CD14-positive monocyte (primary cell): ENCODE measurements around the gene TMEM53. TPM values are rescaled to one million over a fixed set of nuclear protein-coding genes. Genes with fewer than 3 reads are reported as not detected.

ENCODE experiments used
- DNase-seq, 3 donors: peaks; one replicate each; pipeline ENCODE4 v3.0.0-alpha.2; 2011 to 2022
- H2AFZ ChIP-seq: 2 replicates; pipeline ENCODE4 v1.6.0; 2012; ENCODE audit warnings: mild to moderate bottlenecking, low read depth, low read length, inconsistent platforms; ENCODE audit not compliant: insufficient read depth, poor library complexity, severe bottlenecking
- H3K27ac ChIP-seq, 2 donors: 1 replicate in 1 of 2; 2 replicates in 1 of 2; pipeline ENCODE4 v1.5.1; 2012 to 2013; ENCODE audit warnings: low read length in 2 of 2, control low read depth in 1 of 2, inconsistent platforms in 1 of 2, low read depth in 1 of 2, mild to moderate bottlenecking in 1 of 2
- H3K27me3 ChIP-seq, 2 donors: one replicate each; pipeline versions ENCODE4 v1.6.0 to v1.6.1; 2011 to 2013; ENCODE audit warnings: low read length in 2 of 2; ENCODE audit not compliant: control insufficient read depth in 2 of 2, insufficient read depth in 2 of 2
- H3K36me3 ChIP-seq, 2 donors: replicated peaks in 1 of 2; 1 replicate in 1 of 2; 2 replicates in 1 of 2; pipeline versions ENCODE4 v1.5.1 to v1.6.1; 2012 to 2013; ENCODE audit warnings: low read length in 2 of 2, control low read depth in 1 of 2, inconsistent platforms in 1 of 2, mild to moderate bottlenecking in 1 of 2; ENCODE audit not compliant: insufficient read depth in 2 of 2, control insufficient read depth in 1 of 2
- H3K4me1 ChIP-seq, 2 donors: 1 replicate in 1 of 2; 2 replicates in 1 of 2; pipeline versions ENCODE4 v1.5.1 to v1.6.1; 2012 to 2013; ENCODE audit warnings: low read length in 2 of 2, control low read depth in 1 of 2, inconsistent platforms in 1 of 2, mild to moderate bottlenecking in 1 of 2, moderate library complexity in 1 of 2; ENCODE audit not compliant: insufficient read depth in 2 of 2, control insufficient read depth in 1 of 2
- H3K4me2 ChIP-seq: replicated peaks from 2 replicates; pipeline ENCODE3; 2012; ENCODE audit warnings: low read length, moderate library complexity, mild to moderate bottlenecking; ENCODE audit not compliant: poor library complexity, severe bottlenecking; ENCODE audit errors: extremely low read depth
- H3K4me3 ChIP-seq, 3 experiments: fragments of 200-600 bp in 1 of 3; sonication (generic) in 1 of 3; replicated peaks in 1 of 3; 1 replicate in 2 of 3; 2 replicates in 1 of 3; pipeline ENCODE4 v1.5.1; 2011 to 2013; ENCODE audit warnings: low read length in 3 of 3, mild to moderate bottlenecking in 3 of 3, control low read depth in 2 of 3, low read depth in 2 of 3, inconsistent platforms in 1 of 3, moderate library complexity in 1 of 3
- H3K79me2 ChIP-seq: 2 replicates; pipeline ENCODE4 v1.6.0; 2012; ENCODE audit warnings: mild to moderate bottlenecking, control low read depth, inconsistent platforms, low read length, moderate library complexity; ENCODE audit not compliant: insufficient read depth
- H3K9ac ChIP-seq: 2 replicates; pipeline ENCODE4 v1.6.0; 2017; ENCODE audit warnings: low read length, mild to moderate bottlenecking; ENCODE audit not compliant: insufficient read depth, poor library complexity, severe bottlenecking
- H3K9me3 ChIP-seq, 2 donors: replicated peaks in 1 of 2; 1 replicate in 1 of 2; 2 replicates in 1 of 2; pipeline versions ENCODE4 v1.5.1 to v1.6.1; 2012 to 2013; ENCODE audit warnings: low read length in 2 of 2, control low read depth in 1 of 2; ENCODE audit not compliant: control insufficient read depth in 1 of 2, insufficient read depth in 1 of 2
- H4K20me1 ChIP-seq: 2 replicates; pipeline ENCODE4 v1.6.0; 2012; ENCODE audit warnings: mild to moderate bottlenecking, low read length, control low read depth, moderate library complexity; ENCODE audit not compliant: insufficient read depth
- H3K27ac Mint-ChIP-seq, 7 donors: one replicate each; pipeline ENCODE4 v1.8.0; 2020; ENCODE audit warnings: mild to moderate bottlenecking in 7 of 7, mixed read lengths in 7 of 7, moderate library complexity in 6 of 7, inconsistent platforms in 2 of 7
- H3K27me3 Mint-ChIP-seq, 3 donors: one replicate each; pipeline ENCODE4 v1.8.0; 2021 to 2022; ENCODE audit warnings: low read depth in 3 of 3, mild to moderate bottlenecking in 3 of 3, mixed read lengths in 3 of 3, moderate library complexity in 3 of 3, inconsistent platforms in 1 of 3
- H3K36me3 Mint-ChIP-seq, 2 donors: one replicate each; pipeline ENCODE4 v1.8.0; 2020; ENCODE audit warnings: mixed read lengths in 2 of 2, inconsistent platforms in 1 of 2, mild to moderate bottlenecking in 1 of 2
- H3K4me1 Mint-ChIP-seq: one replicate; pipeline ENCODE4 v1.8.0; 2020; ENCODE audit warnings: mild to moderate bottlenecking, mixed read lengths
- H3K4me3 Mint-ChIP-seq, 2 donors: one replicate each; pipeline ENCODE4 v1.8.0; 2020; ENCODE audit warnings: mild to moderate bottlenecking in 2 of 2, mixed read lengths in 2 of 2, moderate library complexity in 1 of 2
- H3K9me3 Mint-ChIP-seq, 7 donors: one replicate each; pipeline ENCODE4 v1.8.0; 2020 to 2022; ENCODE audit warnings: mixed read lengths in 7 of 7, mild to moderate bottlenecking in 6 of 7, moderate library complexity in 6 of 7, inconsistent platforms in 2 of 7
- CTCF ChIP-seq: fragments of 200-600 bp; IDR thresholded peaks from one replicate; pipeline ENCODE4 v1.8.0; 2022; ENCODE audit warnings: antibody characterized with exemption, mild to moderate bottlenecking
- WGBS: methylation state at CpG from one replicate; pipeline ENCODE4 v1.1.5; 2013; ENCODE audit warnings: missing lambda C conversion rate; ENCODE audit not compliant: insufficient coverage; 5-methylcytosine and 5-hydroxymethylcytosine counted together
- intact Hi-C, 2 donors: fragments of 100-400 bp; cut with micrococcal nuclease; formaldehyde crosslinking; loops; one replicate each; pipeline versions ENCODE4 v1.15.0 to v1.15.1; 2023
- polyA plus RNA-seq, 3 donors: library from polyadenylated mRNA; depleted of rRNA in 1 of 3; unstranded in 2 of 3; stranded (reverse) in 1 of 3; fragments of 300-500 nt in 2 of 3; fragments of >200 nt in 1 of 3; fragmentation: Illumina TruSeq in 2 of 3; gene quantifications; 1 replicate in 2 of 3; 2 replicates in 1 of 3; pipeline ENCODE4 v1.2.3, GENCODE V29; 2012 to 2021

The TMEM53 gene
- polyA plus RNA-seq, 3 donors, result 4.8 to 8.8 (median 8.6) TPM

GRCh38 chr1:44655609-44656008 lies 18.7 kb downstream of the TMEM53 start:
- Histone ChIP-seq H3K36me3 (peaks cover 12 to 28% of the 10 kb centered on the region in 2 donors), H3K4me3 (no peak overlapping the region), H3K4me2 (no peak overlapping the region), H4K20me1 (peaks cover 27% of the 10 kb centered on the region), H3K27ac (no peak overlapping the region), H3K27me3 (no peaks in the 10 kb centered on the region), H3K79me2 (no peaks in the 10 kb centered on the region), H3K9me3 (no peaks in the 10 kb centered on the region), H2AFZ (no peak overlapping the region), H3K9ac (no peak overlapping the region), H3K4me1 (no peaks in the 10 kb centered on the region)
- intact Hi-C loops, result loop anchor here in 1 of 2 donors (5.0 kb wide), 1 partner anchor 52 kb away; no protein-coding TSS in a partner anchor
- Mint-ChIP-seq H3K36me3 (peaks cover 40 to 42% of the 10 kb centered on the region in 2 donors), H3K4me3 (no peak overlapping the region), H3K27ac (peak overlapping the region in 3 of 7 donors; percentile 33 to 69 (median 50)), H3K4me1 (peaks cover 2% of the 10 kb centered on the region), H3K27me3 (peaks cover 0 to 3% (median 0%) of the 10 kb centered on the region in 3 donors), H3K9me3 (no peaks in the 10 kb centered on the region)
- peak; percentile 23 to 46 (median 41) for DNase-seq
- peak; percentile 89 for TF ChIP-seq CTCF
- WGBS, result 83% methylated on average over 5 of the region's 5 CpGs

- Mint-ChIP-seq H3K27ac (peak overlapping the region in 1 of 7 donors; percentile 22), H3K4me3 (no peak overlapping the region), H3K4me1 (peaks cover 2% of the 10 kb centered on the region), H3K36me3 (peaks cover 49% of the 10 kb centered on the region in 2 donors), H3K27me3 (peaks cover 0 to 3% (median 0%) of the 10 kb centered on the region in 3 donors), H3K9me3 (no peaks in the 10 kb centered on the region)
- H4K20me1 ChIP-seq, result peaks cover 27% of the 10 kb centered on the region
- no peaks in the 10 kb centered on the region for H3K27me3 ChIP-seq
- DNase-seq, result no peak
- no peak overlapping the region for H3K4me2 ChIP-seq
- H3K4me1 ChIP-seq, result no peaks in the 10 kb centered on the region
- peaks cover 21 to 37% of the 10 kb centered on the region in 2 donors for H3K36me3 ChIP-seq
- TF ChIP-seq CTCF, result no peak
- no peak overlapping the region for H3K27ac ChIP-seq
- no peak overlapping the region for H3K9ac ChIP-seq
- H3K9me3 ChIP-seq, result no peaks in the 10 kb centered on the region
- H3K4me3 ChIP-seq, result no peak overlapping the region
- H3K79me2 ChIP-seq, result no peaks in the 10 kb centered on the region
- H2AFZ ChIP-seq, result no peak overlapping the region
- 98% methylated on average over 35 of the region's 35 CpGs for WGBS
- intact Hi-C loops, result loop anchor here (5.0 kb wide), 3 partner anchors 53 to 277 kb away; no protein-coding TSS in a partner anchor
These were observed 19.6 kb downstream of the TMEM53 start for GRCh38 chr1:44654621-44655187.
